HK-2 (cell line): ENCODE data around the gene SUDS3.
"Not testable (repeated sequence)": the region's sequence is repeated elsewhere in the genome, so short reads cannot be mapped to it uniquely, and the experiment has no call there.

Experiments used
- DNase-seq: peaks from one replicate; pipeline ENCODE4 v3.0.0-alpha.2; 2018; ENCODE audit not compliant: unreplicated experiment

SUDS3 gene, protein sequence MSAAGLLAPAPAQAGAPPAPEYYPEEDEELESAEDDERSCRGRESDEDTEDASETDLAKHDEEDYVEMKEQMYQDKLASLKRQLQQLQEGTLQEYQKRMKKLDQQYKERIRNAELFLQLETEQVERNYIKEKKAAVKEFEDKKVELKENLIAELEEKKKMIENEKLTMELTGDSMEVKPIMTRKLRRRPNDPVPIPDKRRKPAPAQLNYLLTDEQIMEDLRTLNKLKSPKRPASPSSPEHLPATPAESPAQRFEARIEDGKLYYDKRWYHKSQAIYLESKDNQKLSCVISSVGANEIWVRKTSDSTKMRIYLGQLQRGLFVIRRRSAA

DNA sequence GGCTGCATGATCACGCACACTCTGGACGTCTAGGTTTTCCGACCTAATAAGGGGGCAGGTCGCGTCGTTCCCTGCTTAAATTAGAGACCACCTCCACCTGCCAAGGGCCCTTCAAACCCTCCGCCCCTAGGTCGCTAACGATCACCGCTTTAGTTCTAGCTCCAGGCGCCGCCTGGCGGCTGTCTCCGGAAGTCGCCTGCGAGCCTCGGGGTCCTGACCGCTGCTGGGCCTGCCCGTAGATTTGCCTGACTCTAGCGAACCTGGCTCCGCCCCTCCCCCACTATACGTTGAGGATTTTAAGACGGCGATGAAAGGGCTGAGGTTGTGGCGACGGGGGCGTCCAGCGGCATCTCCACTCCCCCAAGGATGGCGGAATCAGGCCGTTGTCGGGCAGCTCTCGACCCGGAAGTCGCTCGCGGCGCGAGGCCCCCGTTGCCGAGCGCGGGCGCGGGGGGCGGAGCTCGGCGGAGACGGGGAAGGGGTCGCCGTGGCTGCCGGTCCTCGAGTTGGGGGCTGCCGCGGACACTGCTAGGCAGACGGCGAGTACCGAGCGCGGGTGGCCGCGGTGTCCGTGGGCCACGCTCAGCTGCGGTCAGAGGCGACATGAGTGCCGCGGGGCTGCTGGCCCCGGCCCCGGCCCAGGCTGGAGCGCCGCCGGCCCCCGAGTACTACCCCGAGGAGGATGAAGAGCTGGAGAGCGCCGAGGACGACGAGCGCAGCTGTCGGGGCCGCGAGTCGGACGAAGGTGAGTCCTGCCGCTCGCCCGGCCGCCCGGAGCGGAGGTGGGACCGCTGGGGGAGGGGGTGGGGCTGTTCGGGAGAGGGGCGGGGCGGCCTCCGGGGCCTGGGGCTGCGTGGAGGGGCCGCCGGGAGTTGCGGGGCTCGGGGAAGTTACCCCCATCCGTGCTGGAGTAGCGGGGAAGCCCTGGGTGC lies at the start of gene SUDS3:
TSS of gene SUDS3 (plus strand) at position 467 of the 932 bp plus-strand sequence. CDS start at position 604, 137 bp downstream.
- peak; percentile 93 for DNase-seq

DNA sequence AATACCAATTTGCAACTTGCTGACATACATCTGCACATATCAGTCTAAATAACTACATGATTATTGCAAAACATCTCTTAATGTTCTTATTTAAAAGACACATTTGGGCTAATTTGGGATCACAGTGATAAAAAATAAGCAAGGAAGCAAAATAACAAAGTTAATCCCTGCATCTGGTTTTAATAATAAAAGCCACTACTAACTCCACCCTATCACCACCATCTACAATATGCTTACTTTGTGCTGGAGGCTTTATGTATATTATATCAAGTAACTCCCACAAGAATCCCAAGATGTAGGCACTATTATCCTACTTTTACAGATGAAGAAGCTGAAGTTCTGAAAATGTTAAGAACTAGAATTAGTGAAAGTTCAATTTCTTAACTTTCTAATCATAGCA lies 49.4 kb upstream of the SUDS3 start:
- no peak for DNase-seq

DNA sequence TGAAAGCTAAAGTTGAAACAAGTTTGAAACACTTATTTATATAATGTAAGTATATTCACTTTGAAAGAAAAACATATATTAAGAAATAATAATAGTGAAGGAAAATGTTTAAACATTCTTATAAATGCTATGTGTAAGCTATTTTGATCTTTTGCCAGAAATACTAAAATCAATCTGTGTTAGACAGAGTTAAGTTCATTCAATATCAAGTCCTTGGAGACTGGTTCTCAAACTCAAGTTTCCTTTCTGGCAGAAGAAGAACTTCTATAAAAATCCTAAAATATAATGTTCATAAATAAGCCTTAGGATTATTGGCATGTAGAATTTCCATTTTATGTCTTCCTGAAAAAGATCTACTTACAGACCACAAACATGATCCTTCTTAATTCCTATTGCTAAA lies 49.0 kb upstream of the SUDS3 start:
- DNase-seq: no peak

DNA sequence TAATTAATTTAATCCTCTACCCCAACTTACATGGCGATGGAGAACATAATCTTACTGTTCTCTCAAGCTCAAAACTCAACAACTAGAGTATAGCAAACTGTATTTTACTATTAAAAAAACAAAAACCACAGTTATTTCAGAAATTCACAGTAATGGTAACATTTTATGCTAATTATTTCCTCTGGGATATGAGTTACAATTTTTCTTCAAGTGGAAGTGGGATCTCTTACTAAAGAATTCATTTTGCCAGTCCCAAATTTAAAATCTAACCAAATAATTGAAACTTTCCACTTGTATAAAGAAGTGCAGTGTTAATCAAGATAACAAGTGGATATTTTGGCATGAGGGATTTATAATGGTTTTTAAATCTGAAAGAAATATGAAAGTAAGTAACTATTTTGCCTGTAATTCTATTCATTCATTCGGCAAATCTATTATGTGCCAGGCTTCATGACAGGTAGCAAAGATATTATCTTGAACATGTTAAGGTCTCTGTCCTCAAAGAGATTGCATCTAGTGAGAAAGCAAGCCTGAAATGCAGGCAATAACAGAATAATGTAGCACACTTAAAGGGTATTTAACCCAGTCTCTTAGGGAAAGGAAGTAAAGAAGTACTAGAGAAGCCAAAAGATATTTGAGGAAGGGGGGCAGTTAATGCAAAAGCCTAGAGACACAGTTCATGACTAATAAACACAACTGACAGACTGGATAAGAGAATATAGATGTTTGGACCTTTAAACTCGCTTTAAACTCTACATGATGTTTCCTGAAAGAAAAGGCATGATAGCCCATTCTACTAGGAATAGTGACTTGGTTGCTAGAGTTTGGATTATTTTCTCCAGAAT lies 47.6 kb upstream of the SUDS3 start:
- no peak for DNase-seq

DNA sequence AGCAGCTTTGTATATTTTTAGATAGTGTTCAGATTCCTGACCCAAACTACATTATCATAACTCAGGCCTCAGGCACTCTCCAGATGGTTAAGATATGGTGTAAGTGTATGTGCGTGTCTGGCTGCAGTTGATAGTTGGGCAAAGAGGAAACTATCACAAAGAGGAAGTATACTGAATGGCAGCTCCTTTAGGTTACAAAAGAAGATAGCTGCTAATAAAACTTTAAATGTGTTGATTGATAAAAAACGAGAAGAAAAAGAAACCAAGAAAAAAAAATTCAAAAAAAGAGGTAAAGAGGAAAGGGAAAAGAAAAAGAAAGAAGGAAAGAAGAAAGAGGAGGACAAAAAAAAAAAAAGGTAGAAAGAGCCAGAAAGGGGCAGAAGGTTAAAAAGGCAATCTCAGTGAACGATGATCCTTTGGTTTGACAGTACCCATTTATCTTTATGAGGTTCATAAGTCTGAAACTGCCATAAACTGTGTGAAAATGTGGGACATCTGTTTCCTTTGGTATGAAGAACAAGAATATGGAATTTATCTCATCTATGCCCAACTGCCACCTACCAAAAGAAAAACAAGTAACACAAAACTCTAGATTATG lies 45.8 kb upstream of the SUDS3 start:
- DNase-seq: no peak

DNA sequence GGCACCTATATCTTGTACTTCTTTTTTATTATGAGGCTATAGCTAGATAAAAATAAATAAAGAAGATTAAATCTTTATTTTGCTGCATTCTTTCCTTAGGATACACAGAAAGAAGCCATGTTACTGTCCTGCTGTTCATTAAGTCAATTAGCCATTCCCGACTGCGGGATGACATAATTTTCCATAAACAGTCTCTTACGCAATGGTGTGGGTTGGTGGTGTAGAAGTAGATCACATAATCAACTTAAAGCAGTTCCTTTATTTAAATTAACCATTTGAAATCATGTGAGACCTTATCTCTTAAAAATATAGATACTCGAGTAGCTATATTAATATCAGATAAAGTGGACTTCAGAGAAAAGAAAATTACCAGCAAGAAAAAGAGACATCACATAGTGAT lies 43.8 kb upstream of the SUDS3 start:
- DNase-seq: no peak

DNA sequence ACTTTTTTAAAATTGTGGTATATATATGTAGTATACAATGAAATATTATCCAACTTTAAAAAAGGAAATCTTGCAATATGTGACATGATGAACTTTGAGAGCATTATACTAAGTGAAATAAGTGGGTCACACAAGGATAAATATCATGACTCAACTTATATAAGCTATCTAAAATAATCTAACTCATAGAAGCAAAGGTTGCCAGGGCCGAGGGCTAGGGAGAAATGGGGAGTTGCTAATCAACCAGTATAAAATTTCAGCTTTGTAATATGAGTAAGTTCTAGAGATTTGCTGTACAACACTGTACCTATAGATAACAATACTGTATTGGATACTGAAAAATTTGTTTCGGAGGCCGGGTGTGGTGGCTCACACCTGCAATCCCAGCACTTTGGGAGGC lies 42.1 kb upstream of the SUDS3 start:
- DNase-seq: no peak

DNA sequence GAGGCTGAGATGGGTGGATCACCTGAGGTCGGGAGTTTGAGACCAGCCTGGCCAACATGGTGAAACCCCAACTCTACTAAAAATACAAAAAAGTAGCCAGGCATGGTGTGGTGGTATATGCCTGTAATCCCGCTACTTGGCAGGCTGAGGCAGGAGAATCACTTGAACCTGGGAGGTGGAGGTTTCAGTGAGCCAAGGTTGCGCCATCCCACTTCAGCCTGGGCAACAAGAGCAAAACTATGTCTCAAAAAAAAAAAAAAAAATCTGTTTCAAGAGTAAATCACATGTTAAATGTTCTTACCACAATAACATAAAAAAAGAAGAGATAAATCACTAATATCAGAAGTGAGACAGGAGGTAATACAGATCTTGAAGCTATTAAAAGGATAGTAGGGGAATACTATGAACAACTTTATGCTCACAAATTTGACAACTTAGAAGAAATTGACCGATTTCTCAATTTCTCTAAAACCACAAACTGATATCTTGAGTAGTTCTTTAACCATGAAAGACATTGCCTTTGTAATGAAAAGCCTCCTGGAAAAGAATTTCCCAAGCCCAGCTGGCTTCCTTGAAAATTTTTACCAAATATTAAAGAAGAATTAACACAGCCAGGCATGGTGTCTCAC lies 41.3 kb upstream of the SUDS3 start:
- no peak for DNase-seq

DNA sequence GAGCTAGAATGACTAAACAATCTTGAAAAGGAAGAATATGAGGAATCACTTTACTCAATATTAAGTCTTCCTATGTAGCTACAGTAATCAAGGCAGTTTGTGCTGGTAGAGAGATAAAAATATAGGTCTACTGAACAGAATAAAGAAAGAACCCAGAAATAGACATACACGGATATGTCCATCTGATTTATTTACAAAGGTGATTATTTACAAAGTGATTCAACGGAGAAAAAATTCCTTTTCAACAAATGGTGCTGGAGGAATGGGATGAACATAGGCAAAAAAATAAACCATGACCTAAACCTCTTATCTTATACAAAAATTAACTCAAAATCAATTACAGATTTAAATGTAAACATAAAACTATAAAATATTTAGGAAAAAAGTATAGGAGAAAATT lies 40.2 kb upstream of the SUDS3 start:
- no peak for DNase-seq

DNA sequence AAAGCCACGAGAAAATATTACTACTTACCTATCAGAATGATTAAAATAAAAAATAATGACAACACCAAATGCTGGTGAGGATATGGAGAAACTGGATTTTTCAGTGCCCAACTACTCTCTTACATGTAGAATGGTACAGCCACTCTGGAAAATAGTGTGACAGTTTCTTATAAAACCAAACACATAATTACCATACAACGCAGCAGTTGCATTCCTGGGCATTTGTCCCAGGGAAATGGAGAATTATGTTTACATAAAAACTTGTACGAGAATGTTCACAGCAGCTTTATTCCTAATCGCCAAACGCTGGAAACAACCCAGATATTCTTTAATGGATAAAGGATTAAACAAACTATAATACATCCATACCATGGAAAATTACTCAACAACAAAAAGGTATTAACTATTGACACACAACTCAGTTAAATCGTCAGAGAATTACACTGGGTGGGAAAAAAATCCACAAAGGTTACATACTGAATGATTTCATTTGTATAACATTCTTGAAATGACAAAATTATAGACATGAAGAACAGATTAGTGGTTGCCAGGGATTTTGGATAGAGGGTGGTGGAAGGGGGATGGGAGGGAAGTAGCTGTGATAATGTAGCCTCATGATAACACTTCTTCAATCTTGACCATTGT lies 39.0 kb upstream of the SUDS3 start:
- no peak for DNase-seq

DNA sequence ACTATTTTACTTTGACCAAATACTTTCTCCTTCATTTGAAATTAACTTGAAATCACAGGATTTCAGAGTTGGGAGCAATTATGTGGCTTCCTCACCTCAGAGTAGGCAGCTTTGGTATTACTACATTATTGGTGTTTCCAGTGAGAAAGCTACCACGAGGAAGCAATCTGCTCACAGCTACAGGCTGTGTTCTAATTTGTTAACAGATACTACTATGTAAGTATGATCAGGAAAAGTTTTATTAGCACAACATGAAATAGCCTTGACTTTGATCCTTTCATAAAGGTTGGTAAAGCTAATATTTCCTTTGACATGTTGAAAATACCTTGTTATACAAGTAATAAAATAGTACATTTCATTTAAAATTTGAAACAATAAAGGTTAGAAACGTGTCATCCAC lies 34.3 kb upstream of the SUDS3 start:
- no peak for DNase-seq

DNA sequence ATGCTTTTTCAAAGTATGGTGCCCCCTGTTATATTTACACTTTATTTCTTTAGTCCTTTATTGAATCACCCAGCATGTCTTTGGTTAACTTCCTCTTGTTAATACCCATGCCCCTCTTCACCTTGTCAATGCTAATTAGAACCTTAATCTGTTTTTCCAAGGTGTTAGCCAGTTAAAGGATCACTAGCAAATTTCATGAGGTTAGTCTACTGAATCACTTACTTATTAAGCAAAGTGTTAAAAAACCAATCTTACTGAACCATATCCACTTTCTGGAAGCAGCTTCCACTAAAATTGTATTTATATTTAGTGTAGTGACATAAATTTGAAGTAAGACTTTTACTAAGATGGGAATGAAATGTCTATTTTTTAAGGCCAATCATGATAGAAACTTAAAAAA lies 31.5 kb upstream of the SUDS3 start:
- DNase-seq: no peak

DNA sequence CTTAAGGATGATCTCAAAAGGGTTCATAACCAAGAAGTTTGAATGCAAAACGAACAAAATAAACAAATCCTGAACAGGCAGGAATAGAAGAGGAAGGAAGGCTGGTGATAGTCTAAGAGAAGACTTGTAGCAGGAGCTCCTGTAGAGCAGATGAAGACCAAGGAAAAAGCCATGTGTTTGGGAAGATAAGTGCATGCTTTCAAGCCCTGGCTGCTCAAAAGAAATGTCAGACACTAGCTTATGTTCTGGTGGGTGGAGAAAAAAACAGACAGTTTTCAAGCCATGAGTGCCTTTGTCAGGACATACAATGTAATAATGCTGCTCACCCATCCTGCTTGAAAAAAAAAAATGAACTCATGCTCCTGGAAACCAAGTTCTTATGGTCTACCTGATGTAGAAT lies 31.0 kb upstream of the SUDS3 start:
- DNase-seq: no peak

DNA sequence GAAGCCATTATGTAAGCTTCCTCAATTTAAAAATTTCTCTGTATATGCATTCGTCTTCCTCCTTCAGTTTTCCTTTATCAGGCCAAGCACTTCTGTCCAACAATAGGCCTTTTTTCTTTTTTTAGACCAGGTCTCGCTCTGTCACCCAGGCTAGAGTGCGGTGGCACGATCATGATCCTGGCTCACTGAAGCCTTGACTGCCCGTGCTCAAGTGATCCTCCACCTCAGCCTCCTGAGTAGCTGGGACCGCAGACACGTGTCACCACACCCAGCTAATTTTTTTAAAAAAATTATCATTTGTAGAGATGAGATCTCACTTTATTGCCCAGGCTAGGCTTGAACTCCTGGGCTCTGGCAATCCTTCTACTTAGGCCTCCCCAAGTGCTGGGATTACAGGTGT lies 29.5 kb upstream of the SUDS3 start:
- DNase-seq: no peak

DNA sequence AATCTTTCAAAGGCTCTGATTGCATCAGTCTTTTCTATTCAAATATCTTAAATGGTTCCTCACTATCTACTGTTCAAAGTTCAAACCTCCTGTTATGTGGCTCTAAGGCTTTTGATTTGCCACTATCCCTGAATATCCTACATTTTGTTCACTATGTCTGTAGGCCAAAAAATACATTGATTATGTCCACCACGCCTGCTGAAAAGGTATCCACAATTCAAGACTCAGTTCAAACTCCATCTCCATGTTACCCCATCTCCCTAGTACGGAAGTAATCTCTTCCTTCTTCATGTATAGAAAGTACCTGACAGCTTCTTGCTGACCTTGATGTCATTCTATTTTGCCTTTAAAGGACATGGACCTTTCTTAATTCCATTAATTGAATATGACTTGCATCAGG lies 28.4 kb upstream of the SUDS3 start:
- DNase-seq: no peak

DNA sequence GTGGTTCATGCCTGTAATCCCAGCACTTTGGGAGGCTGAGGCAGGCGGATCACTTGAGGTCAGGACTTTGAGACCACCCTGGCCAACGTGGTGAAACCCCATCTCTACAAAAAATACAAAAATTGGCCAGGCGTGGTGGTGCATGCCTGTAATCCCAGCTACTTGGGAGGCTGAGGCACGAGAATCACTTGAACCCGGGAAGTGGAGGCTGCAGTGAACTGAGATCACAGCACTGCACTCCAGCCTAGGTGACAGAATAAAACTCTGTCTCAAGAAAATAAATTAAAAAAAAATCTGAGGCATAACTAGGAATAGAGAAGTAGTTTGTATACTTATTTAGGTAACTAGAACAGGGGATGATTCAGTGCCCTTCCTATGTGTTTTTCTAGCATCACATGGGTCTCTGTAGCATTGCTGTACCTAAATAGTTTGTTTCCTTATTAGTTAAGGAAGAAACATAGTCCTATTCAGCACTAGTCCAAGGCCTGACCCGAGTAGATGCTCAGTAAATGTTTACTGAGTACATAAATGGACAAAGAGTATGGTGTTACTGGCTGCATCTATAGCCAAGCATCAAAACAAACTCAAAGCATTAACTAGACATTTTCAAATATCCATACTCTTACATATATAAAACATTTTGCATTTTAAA lies 25.3 kb upstream of the SUDS3 start:
- DNase-seq: no peak

DNA sequence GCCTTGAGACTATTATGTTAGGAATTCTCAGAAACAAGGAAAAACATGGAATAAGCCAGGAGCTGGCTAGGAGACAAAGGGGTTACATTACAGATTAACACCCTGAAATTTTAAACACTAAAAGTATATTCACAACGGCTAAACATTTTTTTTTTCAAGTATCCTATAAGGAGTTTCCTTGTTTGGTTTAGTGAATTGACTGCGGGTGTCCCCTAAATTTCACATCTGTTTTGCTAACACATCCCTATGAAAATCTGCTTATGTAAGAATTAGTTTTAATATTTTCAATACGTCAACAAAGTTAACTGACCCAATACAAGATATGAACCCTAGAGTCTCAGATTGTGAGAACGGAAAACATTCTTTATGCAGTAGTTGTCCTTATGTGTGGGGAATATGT lies 22.6 kb upstream of the SUDS3 start:
- no peak for DNase-seq

DNA sequence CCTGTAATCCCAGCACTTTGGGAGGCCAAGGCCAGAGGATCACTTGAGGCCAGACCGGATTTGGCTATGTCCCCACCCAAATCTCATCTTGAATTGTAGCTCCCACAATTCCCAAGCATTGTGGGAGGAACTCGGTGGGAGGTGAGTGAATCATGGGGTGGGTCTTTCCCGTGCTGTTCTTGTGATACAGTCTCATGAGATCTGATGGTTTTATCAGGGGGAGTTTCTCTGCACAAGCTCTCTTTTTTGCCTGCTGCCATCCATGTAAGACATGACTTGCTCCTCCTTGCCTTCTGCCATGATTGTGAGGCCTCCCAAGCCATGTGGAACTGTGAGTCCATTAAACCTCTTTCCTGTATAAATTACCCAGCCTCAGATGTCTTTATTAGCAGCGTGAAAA lies 21.9 kb upstream of the SUDS3 start:
- DNase-seq: not testable (repeated sequence)

DNA sequence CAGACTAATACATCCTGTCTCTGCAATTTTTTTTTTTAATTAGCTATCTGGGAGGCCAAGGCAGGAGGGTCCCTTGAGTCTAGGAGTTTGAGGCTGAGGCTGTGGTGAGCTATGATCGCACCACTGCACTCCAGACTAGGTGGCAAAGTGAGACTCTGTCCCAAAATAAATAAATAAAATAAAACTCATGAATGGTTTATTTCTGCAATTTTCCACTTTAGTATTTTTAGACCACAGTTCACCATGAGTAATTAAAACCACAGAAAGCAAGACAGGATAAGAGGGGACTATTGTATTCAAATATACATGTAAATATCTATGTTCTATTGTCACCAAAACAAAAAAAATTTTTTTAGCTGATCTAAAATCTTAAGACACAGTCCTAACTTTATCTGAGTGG lies 21.5 kb upstream of the SUDS3 start:
- no peak for DNase-seq

DNA sequence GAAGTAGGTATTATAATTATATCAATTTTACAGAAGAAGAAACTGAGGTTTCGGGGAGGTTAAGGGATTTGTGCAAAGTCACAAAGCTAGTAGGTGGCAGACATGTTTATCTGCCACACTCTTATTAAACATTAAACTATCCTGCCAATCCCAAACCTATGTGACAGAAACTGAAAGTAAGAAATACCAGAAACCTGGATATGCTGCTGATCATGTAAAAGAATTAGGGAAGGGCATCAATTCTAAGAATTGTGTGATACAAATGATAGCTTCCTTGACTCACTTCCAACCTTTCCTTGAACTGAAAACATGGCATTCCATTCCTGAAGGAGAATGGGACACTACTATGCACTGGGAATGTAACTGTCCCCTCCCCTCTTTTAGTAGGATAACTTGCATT lies 20.5 kb upstream of the SUDS3 start:
- DNase-seq: no peak
